Panc1 (cell line): ENCODE data around the gene RGS5.

Experiments
- TF ChIP-seq, protein P1 (sequence below): fragments of 450-650 bp; IDR thresholded peaks from 2 replicates; pipeline ENCODE4 v1.5.1; 2017; ENCODE audit warnings: mild to moderate bottlenecking
- TF ChIP-seq, protein P2 (sequence below), 2 experiments: IDR thresholded peaks; 2 replicates each; pipeline ENCODE4 v1.6.1; 2011 to 2012; ENCODE audit warnings: low read depth in 2 of 2, control low read depth in 1 of 2, low read length in 1 of 2, mild to moderate bottlenecking in 1 of 2, moderate library complexity in 1 of 2; ENCODE audit not compliant: insufficient read depth in 1 of 2

DNA sequence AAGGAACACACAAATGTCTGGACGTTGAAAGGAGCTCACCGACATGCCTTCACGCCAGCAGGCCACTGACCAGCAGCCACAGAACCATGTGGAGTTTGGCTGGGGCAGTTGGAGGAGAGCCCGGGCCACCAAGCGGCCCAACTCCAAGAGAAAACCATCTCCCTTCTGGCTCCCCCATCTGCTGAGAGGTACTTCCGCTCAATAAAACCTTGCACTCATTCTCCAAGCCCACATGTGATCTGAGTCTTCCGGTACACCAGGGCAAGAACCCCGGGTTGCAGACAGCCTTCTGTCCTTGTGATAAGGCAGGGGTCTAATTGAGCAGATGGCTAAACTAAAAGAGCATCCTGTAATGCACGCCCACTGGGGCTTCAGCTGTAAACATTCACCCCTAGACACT lies 109.1 kb downstream of the RGS5 start:
- TF ChIP-seq, protein P1, sequence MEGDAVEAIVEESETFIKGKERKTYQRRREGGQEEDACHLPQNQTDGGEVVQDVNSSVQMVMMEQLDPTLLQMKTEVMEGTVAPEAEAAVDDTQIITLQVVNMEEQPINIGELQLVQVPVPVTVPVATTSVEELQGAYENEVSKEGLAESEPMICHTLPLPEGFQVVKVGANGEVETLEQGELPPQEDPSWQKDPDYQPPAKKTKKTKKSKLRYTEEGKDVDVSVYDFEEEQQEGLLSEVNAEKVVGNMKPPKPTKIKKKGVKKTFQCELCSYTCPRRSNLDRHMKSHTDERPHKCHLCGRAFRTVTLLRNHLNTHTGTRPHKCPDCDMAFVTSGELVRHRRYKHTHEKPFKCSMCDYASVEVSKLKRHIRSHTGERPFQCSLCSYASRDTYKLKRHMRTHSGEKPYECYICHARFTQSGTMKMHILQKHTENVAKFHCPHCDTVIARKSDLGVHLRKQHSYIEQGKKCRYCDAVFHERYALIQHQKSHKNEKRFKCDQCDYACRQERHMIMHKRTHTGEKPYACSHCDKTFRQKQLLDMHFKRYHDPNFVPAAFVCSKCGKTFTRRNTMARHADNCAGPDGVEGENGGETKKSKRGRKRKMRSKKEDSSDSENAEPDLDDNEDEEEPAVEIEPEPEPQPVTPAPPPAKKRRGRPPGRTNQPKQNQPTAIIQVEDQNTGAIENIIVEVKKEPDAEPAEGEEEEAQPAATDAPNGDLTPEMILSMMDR, result no peak
- TF ChIP-seq, protein P2, sequence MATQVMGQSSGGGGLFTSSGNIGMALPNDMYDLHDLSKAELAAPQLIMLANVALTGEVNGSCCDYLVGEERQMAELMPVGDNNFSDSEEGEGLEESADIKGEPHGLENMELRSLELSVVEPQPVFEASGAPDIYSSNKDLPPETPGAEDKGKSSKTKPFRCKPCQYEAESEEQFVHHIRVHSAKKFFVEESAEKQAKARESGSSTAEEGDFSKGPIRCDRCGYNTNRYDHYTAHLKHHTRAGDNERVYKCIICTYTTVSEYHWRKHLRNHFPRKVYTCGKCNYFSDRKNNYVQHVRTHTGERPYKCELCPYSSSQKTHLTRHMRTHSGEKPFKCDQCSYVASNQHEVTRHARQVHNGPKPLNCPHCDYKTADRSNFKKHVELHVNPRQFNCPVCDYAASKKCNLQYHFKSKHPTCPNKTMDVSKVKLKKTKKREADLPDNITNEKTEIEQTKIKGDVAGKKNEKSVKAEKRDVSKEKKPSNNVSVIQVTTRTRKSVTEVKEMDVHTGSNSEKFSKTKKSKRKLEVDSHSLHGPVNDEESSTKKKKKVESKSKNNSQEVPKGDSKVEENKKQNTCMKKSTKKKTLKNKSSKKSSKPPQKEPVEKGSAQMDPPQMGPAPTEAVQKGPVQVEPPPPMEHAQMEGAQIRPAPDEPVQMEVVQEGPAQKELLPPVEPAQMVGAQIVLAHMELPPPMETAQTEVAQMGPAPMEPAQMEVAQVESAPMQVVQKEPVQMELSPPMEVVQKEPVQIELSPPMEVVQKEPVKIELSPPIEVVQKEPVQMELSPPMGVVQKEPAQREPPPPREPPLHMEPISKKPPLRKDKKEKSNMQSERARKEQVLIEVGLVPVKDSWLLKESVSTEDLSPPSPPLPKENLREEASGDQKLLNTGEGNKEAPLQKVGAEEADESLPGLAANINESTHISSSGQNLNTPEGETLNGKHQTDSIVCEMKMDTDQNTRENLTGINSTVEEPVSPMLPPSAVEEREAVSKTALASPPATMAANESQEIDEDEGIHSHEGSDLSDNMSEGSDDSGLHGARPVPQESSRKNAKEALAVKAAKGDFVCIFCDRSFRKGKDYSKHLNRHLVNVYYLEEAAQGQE (IDR thresholded peaks at IDR 0.05; ENCODE audit: insufficient read depth in 1 of 2, low read depth in 2 of 2, low read length in 1 of 2), result no peak
